Hypothalamus (tissue), 51 donors: ENCODE measurements around the gene PTMS.

Experiments
- DNase-seq, 51 donors: peaks; one replicate each; lab custom pipeline; 2025; lab: John Stamatoyannopoulos, UW

PTMS gene

GRCh38 chr12:6751767-6752166 lies 14.4 kb upstream of the PTMS start:
- DNase-seq = no peak

GRCh38 chr12:6752167-6752920 lies 13.8 kb upstream of the PTMS start:
- DNase-seq = peak in 4 of 51 donors; percentile 36 to 39 (median 38)

- peak; percentile 66 to 98 (median 94) for DNase-seq
These were observed 13.0 kb upstream of the PTMS start, which contains the start of gene MLF2 for GRCh38 chr12:6752921-6753771. Gene MLF2, minus strand, starts transcription at chr12:6753141. Its CDS starts 807 bp downstream, at chr12:6752334.

GRCh38 chr12:6753772-6754356 lies 12.3 kb upstream of the PTMS start:
- no peak for DNase-seq

GRCh38 chr12:6754411-6754810 lies 11.8 kb upstream of the PTMS start:
- no peak for DNase-seq

- DNase-seq = no peak
These were observed 9.0 kb upstream of the PTMS start for GRCh38 chr12:6757028-6757690.

- DNase-seq = no peak
These were observed 7.6 kb upstream of the PTMS start for GRCh38 chr12:6758506-6759095.

- DNase-seq = no peak
These were observed 6.4 kb upstream of the PTMS start for GRCh38 chr12:6759741-6760140.

- DNase-seq = no peak
These were observed 2.8 kb upstream of the PTMS start for GRCh38 chr12:6763380-6763779.

- peak in 50 of 51 donors; percentile 42 to 95 (median 83) for DNase-seq
These were observed 1.9 kb upstream of the PTMS start for GRCh38 chr12:6764011-6764828.

GRCh38 chr12:6765048-6765633 lies 1.0 kb upstream of the PTMS start:
- DNase-seq = no peak

- peak in 43 of 51 donors; percentile 20 to 82 (median 49) for DNase-seq
These were observed 637 bp downstream of the PTMS start for GRCh38 chr12:6766651-6767349.

GRCh38 chr12:6767353-6768319 lies 1.5 kb downstream of the PTMS start:
- DNase-seq = peak in 10 of 51 donors; percentile 10 to 56 (median 22)

- DNase-seq = peak in 2 of 51 donors; percentile 2 to 18
These were observed 2.3 kb downstream of the PTMS start for GRCh38 chr12:6768437-6768914.

- peak in 8 of 51 donors; percentile 7 to 36 (median 14) for DNase-seq
These were observed 2.8 kb downstream of the PTMS start for GRCh38 chr12:6768990-6769389.

GRCh38 chr12:6769666-6770065 lies 3.5 kb downstream of the PTMS start:
- DNase-seq = no peak

GRCh38 chr12:6770094-6770493 lies 3.9 kb downstream of the PTMS start:
- no peak for DNase-seq
